NCI-H2227 treated with DMSO at 0.1 percent for 48 hours (cell line): ENCODE measurements around the gene RASSF4.

Experiments
- DNase-seq: peaks from one replicate; lab custom pipeline; 2025; lab: John Stamatoyannopoulos, UW

RASSF4 gene

DNA sequence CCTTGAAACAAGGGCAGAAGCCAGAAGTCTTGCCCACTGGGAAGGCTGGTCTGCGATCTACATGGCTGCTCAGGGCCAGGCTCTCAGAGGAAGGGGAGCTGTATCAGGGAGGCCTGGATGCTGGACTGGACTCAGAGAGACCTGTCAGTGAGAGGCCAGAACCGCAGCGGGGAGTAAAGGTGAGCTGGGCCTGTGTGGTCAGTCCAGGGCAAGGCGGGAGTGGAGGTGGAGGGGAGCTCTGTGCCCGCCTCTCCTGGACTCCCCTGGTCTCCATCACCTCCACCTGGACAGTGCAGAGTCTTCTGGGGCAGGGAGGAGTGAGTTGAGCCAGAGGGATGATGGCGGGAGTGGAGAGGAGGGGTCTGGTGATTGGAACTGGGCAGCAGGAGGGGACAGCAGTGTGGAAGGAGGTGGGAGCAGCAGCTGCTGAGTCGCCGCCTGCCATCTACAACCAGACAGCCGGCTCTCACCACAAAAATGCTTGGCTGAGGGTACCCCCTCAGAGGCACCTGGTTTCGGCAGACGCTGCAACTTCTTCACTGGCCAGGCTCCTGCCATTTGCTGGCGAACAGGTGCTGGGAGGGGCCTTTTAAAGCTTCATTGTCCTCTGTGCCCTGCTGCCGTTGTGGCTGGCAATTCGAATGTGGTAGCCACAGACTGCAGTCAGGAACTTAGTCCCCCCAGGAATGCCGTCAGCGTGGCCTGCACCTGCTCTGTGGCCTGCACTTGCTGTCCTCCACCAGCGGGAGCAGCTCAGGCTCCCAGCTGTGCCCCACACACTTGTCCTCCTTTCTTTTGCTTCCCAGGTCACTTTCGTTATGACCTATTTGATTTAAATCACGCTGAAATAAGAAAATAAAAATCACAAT lies 3.5 kb downstream of the RASSF4 start:
- no peak for DNase-seq

DNA sequence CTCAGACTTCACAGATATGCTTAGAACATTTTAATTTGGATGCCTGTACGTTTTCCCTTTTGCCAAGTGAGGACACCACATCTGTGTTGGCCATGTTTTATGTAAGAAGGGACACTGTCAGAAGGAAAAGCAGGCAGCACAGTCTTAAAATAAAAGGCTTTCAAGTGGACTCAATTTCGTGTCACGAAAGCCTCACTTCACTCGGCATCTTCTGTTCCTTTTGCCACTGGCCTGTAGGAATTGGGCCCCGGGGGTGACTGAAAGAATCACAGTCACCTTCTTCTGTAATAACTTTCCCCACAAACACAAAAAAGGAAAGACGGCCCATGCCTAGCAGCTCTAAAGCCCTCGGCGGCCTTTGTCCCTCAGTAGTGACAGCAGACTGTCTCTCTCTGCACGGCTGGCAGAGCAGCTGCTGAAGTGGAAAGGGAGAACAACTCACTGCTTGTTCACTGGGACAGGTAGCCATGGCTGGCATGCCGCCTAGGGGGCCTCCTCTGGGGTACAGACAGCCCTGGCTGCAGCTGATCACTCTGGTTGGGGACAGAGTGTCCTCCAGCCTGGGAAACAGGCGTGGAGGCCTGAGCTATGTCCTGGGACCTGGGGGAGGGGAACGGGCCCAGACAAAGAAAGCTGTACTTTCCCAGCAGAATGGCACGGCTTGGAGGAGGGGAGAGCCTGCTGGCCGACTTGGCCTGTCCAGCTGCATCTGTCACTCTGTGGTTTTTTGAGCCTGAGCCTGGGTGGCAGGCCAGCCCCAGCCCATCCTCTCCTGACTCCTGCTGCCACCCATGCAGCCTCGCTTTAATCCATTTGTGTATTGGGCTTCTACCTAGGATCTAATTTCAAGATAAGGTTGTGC lies 4.4 kb downstream of the RASSF4 start:
- no peak for DNase-seq

DNA sequence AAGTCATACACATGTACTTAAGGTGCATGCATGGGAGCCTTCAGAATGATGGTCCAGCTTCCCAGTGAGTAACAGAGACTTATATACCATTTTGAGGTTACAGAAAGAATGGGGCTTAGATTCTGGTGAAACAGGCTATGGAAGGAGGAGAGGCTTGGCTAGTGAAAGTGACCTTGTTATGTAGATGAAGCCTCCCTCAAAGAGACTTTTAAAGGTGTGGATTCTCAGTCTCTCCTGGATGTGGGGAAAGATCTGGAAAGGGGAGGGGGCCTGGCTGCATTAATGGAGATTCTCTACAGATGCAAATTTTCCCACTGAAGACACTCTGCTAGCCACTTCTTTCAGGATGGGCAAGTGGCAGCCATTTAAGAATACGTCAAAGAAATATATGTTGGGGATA lies 5.5 kb downstream of the RASSF4 start:
- DNase-seq, result no peak

DNA sequence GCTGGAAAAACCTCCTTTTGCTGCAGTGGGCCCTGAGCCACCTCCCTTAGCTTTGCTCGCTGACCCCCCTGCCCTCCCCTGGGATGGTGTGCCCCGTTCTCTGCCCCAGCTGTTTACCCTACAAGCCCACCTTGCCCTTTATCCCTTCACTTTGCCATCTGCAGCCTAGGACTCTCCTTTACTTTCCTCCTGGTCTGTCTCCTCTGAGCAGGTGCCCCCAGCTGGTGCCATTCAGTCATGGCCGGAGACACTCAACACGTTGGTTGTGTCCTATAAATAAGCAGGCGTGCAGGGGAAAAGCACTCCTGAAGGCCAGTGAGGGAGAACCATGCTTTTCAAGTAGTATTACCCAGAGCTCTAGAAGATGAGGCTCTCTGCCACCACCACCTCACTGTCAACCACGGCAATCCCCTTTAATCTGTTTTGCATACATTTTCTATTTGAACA lies 6.1 kb downstream of the RASSF4 start:
- DNase-seq, result no peak

DNA sequence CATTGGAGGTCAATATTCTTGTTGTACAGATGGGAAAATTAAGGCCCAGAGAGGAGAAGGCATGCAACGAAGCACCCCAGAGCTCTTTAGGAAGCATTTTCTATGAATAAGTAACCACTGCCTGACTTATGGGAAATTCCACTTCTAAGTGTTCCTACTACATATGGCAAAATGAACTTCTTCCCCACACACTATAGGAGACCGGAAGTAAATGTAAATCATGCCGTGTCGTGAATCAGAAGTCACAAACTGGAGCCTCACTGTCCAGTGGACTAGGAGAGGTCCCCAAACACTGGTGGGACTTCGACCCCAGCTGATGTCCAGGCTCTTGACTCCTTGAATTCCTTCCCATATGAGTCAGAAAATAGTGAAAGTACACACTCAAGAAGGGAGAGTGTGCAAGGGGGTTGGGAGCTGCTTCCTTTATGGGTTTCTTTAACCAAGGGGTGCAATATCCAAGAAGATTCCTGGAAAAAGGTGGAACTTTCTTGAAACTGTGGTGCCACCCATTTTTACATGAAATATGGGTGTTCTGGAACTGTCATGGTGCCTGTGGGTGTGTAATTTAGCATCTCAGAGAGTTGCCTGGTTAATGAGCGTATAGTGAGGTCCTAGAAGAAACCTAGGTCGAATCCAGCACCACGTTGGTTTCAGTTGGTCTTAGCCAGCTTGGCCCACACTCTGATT lies 6.7 kb downstream of the RASSF4 start:
- DNase-seq, result no peak

DNA sequence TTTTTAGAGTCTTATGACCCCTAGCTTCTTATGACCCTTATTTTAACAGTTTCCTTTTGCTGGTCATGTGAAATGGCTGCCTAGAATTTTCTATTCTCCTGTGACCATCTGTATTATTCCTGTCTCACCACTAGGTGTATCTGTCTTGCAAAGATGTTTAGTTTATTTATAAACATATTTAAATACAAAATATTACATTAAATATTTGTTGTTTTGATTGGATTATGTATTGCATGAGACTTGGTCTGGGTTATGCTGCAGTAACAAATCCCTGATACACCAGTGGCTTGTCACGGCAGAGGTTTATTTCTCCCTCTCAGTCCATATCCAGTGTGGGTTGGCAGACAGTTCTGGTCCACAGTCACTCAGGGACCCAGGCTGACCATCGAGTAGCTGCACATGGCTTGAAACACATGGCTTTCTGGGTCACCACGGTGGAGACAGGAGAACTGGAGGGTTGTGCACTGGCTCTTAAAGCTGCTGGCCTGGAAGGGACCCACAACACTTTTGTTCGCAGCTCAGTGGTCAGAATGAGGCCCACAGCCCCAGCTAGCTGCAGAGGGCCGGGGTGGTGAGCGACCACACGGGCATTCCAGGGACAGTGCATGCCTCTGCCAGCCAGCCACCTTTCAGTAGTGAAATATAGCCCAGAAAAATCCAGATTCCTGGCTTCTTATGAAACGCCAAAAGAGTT lies 7.4 kb downstream of the RASSF4 start:
- DNase-seq, result no peak

DNA sequence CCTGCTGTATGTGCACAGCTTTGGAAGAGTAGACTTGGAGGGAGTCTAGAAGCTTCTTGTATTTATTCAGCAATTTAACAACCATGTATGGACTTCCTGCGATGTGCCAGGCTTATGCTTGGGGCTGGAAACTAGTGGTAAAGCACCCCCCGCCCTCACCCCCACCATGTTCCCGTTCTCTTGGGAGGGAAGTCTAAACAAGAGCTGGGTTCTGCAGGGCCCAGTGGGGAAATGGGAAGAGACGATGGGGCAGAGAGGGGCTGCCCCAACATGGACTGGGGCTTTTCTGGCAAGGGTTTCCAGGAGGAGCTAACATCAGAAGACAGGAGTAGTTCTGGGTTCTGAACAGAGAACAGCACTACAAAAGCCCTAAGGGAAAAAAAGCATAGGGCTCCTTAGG lies 8.0 kb downstream of the RASSF4 start:
- DNase-seq, result no peak

DNA sequence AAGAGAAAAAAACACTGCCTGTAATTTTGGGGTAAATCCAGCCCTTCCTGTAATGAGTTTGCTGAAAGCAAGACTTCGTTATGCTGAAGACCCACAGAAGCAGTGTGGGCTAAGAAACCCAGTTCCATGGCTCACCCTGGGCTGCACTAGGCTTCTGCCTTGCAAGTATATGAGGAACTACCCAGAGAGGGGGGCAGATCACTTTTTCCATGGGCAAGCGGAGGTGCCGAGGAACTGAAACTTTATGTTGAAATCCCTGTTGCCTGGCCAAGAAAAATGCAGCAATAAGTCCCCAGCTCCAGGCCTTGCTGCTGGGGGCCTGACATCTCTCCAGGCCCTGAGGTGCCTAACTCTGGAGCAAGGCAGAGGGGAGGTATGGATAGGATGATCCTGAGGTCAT lies 8.5 kb downstream of the RASSF4 start:
- no peak for DNase-seq

DNA sequence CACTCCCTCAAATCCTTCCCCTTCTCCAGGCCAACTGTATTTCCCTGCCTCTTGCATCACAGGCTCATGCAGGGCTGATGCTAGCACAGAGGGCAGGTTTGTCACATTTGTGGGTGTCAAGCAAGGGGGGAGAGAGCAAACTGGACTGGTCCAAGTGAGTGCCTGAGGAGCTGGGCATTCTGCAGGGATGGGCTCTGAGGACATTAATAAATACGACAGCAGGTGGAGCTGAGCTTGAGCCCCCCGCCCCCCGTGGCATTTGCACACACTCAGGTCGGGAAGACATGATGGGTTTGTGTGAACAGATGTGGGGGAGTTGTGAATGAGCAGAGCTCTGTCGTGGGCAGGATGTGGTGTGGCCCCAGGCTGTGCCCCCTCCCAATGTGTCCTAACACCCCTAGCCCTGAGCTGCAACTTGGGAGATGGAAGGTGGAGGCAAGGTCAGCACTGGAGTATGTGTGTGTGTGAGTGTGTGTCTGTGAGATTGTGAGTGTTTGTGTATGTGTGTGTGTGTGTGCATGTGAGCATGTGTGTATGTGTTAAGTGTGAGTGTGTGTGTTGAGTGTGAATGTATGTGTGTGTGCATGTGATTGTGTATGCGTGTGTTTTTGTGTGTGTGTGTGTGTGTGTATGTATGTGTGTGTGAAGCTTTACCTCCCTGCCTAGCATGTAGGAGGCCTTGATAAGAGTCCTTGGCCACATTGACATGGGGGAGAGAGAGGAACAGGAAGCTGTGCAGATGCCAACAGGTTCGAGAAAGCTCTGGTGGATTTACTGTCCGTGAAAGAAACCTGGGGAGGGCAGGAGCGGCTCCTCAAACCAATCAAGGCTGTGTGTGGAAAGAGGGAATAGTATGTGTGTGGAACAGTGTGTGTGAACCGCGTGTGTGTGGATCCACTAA lies 9.1 kb downstream of the RASSF4 start:
- DNase-seq, result no peak

DNA sequence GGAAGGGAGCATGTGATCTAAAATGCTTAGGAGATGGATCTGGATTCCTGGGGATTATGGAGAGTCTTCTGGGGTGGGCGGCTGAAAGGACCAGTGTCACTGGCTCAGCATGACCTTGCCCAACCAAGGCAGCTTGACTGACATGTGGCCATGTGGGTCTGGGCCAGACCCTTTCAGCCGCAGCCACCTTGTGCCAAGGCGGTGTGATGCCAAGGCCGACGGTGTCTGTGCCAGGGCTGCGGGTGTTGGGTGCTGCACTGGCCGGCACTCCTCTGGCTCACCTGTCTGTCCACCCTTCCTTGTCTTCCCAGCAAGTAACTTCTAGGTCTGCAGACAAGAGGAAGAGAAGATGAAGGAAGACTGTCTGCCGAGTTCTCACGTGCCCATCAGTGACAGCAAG lies 10.3 kb downstream of the RASSF4 start:
- DNase-seq, result no peak

DNA sequence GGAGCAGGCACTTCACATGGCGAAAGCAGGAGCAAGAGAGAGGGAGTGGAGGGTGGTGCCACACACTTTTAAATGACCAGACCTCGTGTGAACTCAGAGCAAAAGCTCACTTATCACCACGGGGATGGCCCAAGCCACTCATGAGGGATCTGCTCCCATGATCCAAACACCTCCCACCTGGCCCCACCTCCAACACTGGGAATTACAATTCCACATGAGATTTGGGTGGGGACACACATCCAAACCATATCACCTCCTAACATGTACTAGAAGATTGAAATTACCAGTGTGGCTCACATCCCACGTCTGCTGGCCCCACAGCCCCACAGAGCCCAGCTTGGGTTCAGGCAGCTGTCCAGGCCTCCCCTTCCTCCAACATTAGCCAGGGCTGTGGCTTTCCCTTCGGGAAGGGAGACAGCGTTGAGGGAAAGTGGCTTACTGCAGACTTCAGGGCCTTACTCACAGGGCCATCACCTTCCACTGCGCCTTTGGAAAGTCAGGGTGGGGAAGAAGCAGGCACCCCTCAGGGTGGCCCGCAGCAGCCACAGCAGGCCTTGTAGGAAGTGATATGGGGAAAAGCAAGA lies 11.3 kb downstream of the RASSF4 start:
- no peak for DNase-seq

DNA sequence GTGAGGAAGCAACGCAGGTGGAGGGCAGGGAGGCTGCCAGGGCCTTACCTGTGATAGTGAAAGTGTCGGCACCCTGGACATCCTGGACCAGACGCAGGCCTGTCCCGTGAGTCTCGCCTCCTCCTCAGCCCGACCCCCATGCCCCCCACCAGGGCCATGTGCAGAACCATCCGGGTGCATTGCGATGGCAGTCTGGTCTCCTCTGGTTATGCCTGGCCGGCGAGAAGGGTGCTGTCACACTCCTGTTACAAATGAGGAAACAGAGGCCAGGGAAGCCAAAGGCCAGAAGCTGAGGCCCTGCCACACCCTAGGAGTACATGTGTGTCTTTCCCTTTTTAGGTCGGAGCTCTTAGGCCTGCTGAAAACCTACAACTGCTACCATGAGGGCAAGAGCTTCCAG lies 11.8 kb downstream of the RASSF4 start:
- DNase-seq, result no peak

DNA sequence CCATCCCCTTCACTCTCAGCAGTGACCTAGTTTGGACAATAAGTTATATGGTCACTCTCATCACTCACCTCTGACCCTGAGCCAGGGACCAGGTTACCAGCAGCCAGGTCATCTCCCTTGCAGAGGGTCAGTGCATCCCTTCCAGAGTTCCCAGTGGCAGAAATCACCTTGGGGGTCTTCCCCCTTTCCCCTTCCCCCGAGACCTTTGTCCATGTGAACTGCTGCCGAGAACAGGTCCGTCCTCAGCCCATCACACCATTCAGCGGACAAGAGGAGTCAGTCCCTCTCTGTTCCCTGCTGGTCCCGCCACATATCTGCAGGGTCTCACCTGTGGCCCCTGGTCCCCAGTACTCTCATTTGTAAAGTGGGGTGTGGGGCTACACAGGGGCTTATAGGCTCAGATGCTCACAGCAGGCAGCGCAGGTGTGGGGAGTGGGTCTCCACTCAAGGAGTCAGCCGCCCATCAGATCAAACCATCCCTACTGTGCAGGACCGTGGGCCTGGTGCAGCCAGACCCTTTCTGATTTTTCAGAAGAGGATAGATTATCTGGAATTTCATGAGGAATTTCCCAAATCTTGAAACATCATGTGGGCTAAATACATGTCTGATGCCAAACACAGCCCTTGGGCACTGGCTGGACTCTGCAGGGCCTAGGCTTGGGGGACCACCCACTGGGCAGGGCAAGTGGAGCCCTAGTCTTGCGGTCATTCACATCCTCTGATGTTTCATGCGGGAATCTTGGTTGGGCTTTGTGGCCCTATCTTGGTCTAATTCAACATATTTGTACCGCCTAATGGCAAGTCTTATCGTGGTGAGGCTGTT lies 12.5 kb downstream of the RASSF4 start:
- no peak for DNase-seq

DNA sequence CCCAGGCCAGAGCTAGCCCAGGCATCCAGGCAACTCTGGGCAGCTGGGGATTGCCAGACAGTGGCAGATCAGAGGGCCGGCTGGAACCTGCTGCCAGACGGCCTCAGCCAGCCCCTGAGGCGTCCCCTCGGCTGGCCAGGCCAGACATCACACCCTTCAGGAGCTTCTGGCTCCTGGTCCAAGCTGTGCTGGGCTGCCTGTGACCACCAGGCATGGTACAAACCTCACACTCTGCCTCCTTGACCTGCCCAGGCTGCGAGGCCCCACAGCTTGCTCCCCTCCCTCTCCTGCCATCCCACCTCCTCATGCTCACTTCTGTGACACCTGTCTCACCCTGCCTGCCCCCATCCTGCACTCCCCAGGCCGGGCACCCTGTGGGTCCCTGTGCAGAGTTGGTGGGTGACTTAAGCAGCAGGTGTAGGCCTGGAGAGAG lies 13.3 kb downstream of the RASSF4 start:
- no peak for DNase-seq

DNA sequence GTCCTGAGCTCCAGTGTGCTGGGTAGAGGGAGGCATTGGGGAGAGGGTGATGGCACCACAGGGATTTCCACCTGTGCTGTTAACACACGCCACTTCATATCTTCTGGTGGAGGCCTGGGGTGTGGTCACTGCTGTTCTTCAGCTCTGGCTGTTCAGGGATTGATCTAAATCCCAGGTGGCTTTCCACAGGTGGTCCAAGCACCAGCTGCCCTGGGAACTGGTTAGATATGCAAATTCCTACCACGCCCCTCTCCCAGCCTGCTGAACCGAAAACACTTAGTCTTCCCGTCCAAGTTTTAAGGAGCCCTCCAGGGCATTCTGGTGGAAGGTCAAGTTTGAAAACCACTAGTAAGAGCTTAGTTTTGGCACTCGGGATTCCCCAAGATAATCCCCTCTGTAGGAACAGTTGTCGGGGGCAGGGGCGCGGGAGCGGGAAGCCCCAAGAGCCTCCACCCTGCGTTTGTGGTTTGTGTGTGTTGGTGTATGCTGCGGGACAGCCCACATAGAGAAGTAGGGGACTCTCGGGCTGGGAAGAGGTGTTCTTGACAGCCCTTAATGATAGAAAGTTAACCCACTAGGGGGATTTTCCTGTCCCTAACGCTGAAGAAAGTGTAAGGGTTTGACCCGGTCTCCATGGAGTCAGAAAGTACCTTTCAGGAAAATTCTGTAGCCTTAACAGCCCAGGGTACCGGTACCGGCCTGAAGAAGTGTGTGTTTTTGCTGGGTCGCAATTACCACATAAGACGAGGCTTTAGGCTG lies 13.9 kb downstream of the RASSF4 start:
- no peak for DNase-seq

DNA sequence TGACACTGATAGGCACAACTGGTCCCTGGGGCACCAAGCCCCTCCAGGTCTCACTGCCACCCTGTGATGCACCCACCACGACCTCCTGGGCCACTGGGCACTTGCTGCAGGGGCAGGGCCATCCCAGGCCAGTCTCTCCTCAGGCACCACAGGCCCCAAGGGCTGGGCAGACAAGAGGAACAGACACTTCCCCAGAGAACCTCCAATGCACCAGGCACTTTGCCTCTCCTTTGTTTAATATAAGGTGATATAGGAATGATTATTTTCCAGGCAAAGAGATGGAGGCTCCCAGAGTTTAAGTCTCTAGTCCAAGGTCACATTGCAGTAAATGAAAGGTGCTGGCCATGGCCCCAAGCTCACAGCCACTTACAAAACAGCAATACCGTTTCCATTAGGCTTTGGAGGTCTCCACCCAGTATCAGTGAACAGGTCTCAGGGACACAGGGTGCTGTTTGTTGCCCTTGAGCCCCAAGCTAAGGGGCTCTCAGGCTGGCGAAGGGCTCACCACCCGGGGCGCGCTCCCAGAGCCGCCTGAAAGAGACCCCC lies 14.6 kb downstream of the RASSF4 start:
- DNase-seq, result no peak

DNA sequence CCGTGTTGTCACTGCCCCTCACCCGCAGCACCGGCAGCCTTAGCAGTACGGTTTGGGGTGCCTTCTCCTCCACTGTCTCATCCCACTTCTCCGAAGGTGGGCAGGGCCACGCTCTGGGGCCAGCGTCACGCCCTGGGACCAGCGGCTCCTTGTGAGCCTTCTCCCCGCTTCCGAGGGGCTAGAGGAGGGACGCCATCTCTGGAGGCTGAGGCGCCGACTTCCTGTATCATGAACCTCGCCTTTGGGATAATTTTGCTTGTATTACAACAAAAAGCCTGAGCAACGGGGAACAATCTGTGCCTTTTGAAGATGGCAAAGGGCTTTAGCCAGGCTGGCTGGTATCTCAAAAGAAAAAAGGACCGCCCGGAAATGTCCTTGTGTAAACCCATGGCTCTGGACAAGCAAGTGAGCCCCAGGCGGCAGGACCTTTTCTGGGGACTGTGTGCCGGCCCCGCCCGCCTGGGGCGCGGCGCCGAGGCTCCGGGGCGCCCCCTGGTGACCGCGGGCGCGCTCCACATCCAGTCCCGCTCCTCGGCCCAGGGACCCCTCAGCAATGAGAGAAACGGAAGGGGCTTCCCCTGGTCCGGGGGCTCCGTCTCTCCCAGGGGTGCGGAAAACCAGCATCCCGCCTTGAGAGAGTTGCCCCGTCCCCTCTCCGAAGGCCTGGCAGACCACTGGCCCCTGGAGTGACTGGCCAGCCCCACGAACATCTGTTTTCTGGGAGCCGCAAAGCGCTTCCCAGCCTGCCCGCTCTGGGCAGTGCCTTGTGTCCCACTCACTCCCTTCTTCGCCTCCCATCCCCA lies 15.2 kb downstream of the RASSF4 start:
- DNase-seq, result no peak
